Endodermal cell (in vitro differentiated cells): Measurements from ENCODE around the gene PCCA. TPM values are rescaled to one million over a fixed set of nuclear protein-coding genes. Genes with fewer than 3 reads are reported as not detected.

Source experiments
- DNase-seq: peaks from one replicate; pipeline ENCODE4 v3.0.0-alpha.2; 2017
- H3K27ac ChIP-seq: 2 replicates; pipeline ENCODE4 v1.5.1; 2013; ENCODE audit warnings: mild to moderate bottlenecking, low read depth, low read length, moderate library complexity
- H3K27me3 ChIP-seq: 2 replicates; pipeline ENCODE4 v1.6.1; 2013; ENCODE audit warnings: mild to moderate bottlenecking, low read length, moderate library complexity; ENCODE audit not compliant: insufficient read depth, control insufficient read depth, poor library complexity, severe bottlenecking
- H3K36me3 ChIP-seq: 2 replicates; pipeline ENCODE4 v1.7.0; 2013; ENCODE audit warnings: mild to moderate bottlenecking, low read length, moderate library complexity; ENCODE audit not compliant: control insufficient read depth, insufficient read depth
- H3K4me1 ChIP-seq: one replicate; pipeline ENCODE4 v1.7.0; 2013; ENCODE audit warnings: low read length; ENCODE audit not compliant: control insufficient read depth, insufficient read depth
- H3K4me3 ChIP-seq: 2 replicates; pipeline ENCODE4 v1.5.1; 2013; ENCODE audit warnings: mild to moderate bottlenecking, low read length, moderate library complexity
- H3K9ac ChIP-seq: 2 replicates; pipeline ENCODE4 v1.6.1; 2013; ENCODE audit warnings: mild to moderate bottlenecking, low read length, moderate library complexity; ENCODE audit not compliant: poor library complexity, severe bottlenecking; ENCODE audit errors: extremely low read depth
- H3K9me3 ChIP-seq: 2 replicates; pipeline ENCODE4 v1.6.1; 2013; ENCODE audit warnings: mild to moderate bottlenecking, low read length, moderate library complexity; ENCODE audit not compliant: control insufficient read depth
- H3K27ac Mint-ChIP-seq: 2 replicates; pipeline ENCODE4 v1.8.0; 2020; ENCODE audit warnings: mixed read lengths
- H3K27me3 Mint-ChIP-seq: 2 replicates; pipeline ENCODE4 v1.8.0; 2021; ENCODE audit warnings: mild to moderate bottlenecking, mixed read lengths; ENCODE audit not compliant: insufficient read depth
- H3K36me3 Mint-ChIP-seq: 2 replicates; pipeline ENCODE4 v1.8.0; 2020; ENCODE audit warnings: low read depth, mixed read lengths
- H3K4me1 Mint-ChIP-seq: 2 replicates; pipeline ENCODE4 v1.8.0; 2020; ENCODE audit warnings: mixed read lengths
- H3K4me3 Mint-ChIP-seq: 2 replicates; pipeline ENCODE4 v1.8.0; 2020; ENCODE audit warnings: mild to moderate bottlenecking, moderate library complexity, mixed read lengths
- H3K9me3 Mint-ChIP-seq: 2 replicates; pipeline ENCODE4 v1.8.0; 2020; ENCODE audit warnings: mild to moderate bottlenecking, mixed read lengths
- WGBS, 2 experiments: methylation state at CpG; one replicate each; pipeline versions ENCODE4 v1.1.5 to v1.1.7; 2013; ENCODE audit warnings: missing lambda C conversion rate in 2 of 2, mixed read lengths in 1 of 2; ENCODE audit not compliant: insufficient coverage in 1 of 2, insufficient read length in 1 of 2; 5-methylcytosine and 5-hydroxymethylcytosine counted together
- total RNA-seq, 2 donors: library from RNA; stranded (reverse); fragmentation: NEBNext Ultra II Directional in 1 of 2; extraction: Animal tissue kit (Norgen Biotek cat#: 25700) in 1 of 2; gene quantifications; 2 replicates in 1 of 2; 3 replicates in 1 of 2; pipeline ENCODE4 v1.2.1, GENCODE V29; 2021
- TF ChIP-seq, protein P1 (sequence below): fragments of 200-600 bp; sonication (generic); conservative IDR thresholded peaks from 2 replicates; pipeline ENCODE4 v1.5.0; 2021; ENCODE audit warnings: antibody characterized with exemption, mild to moderate bottlenecking

PCCA gene
- total RNA-seq, 2 donors from 2014 or later, result 60.2 to 67.2 TPM

DNA sequence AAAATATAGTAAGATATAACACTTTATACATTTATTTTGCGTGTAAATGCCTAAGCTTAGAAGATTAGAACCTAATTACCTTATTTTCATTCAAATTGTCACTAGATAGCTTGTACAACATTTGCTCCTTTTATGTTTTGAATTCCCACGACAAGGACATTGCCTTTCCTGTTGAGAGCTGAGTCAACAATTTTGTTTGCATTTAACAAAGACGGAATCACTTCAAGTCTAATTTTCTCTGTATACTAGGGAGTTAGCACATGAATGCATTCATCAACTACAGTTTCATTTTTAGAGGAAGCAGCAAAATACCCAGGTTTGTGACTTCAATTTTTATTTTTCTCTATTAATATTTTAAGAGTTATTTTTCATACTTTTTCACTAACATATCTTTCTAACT, 48.7 kb upstream of the PCCA start:
- H3K9me3 Mint-ChIP-seq, result peaks cover 2% of the 10 kb centered on the region
- H3K4me1 ChIP-seq, result no peaks in the 10 kb centered on the region
- no peak overlapping the region for H3K9ac ChIP-seq
- H3K27me3 ChIP-seq, result no peaks in the 10 kb centered on the region
- H3K27me3 Mint-ChIP-seq, result no peaks in the 10 kb centered on the region
- H3K9me3 ChIP-seq, result no peaks in the 10 kb centered on the region
- WGBS, 2 experiments, result 49 to 59% methylated on average over 2 to 3 of the region's 3 CpGs
- no peak overlapping the region for H3K4me3 ChIP-seq
- H3K27ac ChIP-seq, result no peak overlapping the region
- no peak for DNase-seq
- H3K36me3 Mint-ChIP-seq, result no peaks in the 10 kb centered on the region
- H3K4me1 Mint-ChIP-seq, result peaks cover 4% of the 10 kb centered on the region
- H3K36me3 ChIP-seq, result no peaks in the 10 kb centered on the region
- no peak overlapping the region for H3K27ac Mint-ChIP-seq
- H3K4me3 Mint-ChIP-seq, result no peak overlapping the region
- TF ChIP-seq, protein P1, sequence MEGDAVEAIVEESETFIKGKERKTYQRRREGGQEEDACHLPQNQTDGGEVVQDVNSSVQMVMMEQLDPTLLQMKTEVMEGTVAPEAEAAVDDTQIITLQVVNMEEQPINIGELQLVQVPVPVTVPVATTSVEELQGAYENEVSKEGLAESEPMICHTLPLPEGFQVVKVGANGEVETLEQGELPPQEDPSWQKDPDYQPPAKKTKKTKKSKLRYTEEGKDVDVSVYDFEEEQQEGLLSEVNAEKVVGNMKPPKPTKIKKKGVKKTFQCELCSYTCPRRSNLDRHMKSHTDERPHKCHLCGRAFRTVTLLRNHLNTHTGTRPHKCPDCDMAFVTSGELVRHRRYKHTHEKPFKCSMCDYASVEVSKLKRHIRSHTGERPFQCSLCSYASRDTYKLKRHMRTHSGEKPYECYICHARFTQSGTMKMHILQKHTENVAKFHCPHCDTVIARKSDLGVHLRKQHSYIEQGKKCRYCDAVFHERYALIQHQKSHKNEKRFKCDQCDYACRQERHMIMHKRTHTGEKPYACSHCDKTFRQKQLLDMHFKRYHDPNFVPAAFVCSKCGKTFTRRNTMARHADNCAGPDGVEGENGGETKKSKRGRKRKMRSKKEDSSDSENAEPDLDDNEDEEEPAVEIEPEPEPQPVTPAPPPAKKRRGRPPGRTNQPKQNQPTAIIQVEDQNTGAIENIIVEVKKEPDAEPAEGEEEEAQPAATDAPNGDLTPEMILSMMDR, result no peak

DNA sequence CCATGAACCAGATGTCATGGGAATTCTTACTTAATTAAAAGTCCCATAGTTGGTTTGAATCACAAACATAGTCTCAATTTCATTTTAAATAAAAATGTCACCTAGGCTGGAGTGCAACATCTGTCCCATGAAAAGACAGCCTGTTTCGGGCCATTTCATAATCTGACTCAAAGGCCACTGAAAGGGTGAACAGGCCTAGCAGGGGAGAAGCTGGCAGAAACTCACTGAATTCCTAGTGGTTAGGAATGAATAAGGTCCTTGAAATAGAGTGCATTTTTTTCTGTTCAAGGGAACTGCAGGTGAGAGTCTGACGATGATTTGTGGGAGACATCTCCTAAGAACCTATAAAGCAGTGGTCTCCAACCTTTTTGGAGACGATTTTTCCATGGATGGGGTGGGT, 44.0 kb upstream of the PCCA start:
- 86 to 100% methylated on average over 3 of the region's 3 CpGs for WGBS, 2 experiments
- H3K4me1 Mint-ChIP-seq, result peaks cover 12% of the 10 kb centered on the region
- Histone ChIP-seq H3K36me3 (no peaks in the 10 kb centered on the region), H3K9ac (no peak overlapping the region), H3K4me1 (no peaks in the 10 kb centered on the region), H3K4me3 (no peak overlapping the region), H3K27me3 (no peaks in the 10 kb centered on the region), H3K9me3 (no peaks in the 10 kb centered on the region), H3K27ac (no peak overlapping the region)
- H3K27me3 Mint-ChIP-seq, result no peaks in the 10 kb centered on the region
- peaks cover 2% of the 10 kb centered on the region for H3K9me3 Mint-ChIP-seq
- TF ChIP-seq, protein P1, result no peak
- H3K27ac Mint-ChIP-seq, result no peak overlapping the region
- H3K4me3 Mint-ChIP-seq, result no peak overlapping the region
- H3K36me3 Mint-ChIP-seq, result no peaks in the 10 kb centered on the region
- DNase-seq, result no peak

DNA sequence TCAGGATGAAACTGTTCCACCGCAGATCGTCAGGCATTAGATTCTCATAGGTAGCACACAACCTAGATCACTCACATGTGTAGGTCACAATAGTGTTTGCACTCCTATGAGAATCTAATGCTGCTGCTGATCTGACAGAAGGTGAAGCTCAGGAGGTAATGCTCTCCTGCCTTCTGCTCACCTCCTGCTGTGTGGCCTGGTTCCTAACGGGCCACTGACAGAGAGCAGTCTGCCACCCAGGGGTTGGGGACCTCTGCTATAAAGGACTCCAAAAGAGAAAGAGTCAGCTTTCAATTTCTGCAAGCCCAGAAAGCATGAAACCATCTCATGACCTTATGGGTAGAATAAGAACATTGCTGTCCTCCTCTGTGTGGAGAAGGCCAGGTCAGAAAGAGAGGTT, 43.5 kb upstream of the PCCA start:
- TF ChIP-seq, protein P1, result no peak
- H3K36me3 Mint-ChIP-seq, result no peaks in the 10 kb centered on the region

More for the DNA sequence above, 43.5 kb upstream of the PCCA start:
- no peak for DNase-seq
- Mint-ChIP-seq H3K9me3 (peaks cover 2% of the 10 kb centered on the region), H3K4me1 (peaks cover 10% of the 10 kb centered on the region), H3K27me3 (no peaks in the 10 kb centered on the region), H3K4me3 (no peak overlapping the region), H3K27ac (no peak overlapping the region)
- H3K9me3 ChIP-seq, result no peaks in the 10 kb centered on the region
- H3K27me3 ChIP-seq, result no peaks in the 10 kb centered on the region
- WGBS, 2 experiments, result 89 to 91% methylated on average over 3 of the region's 3 CpGs
- no peaks in the 10 kb centered on the region for H3K4me1 ChIP-seq
- H3K36me3 ChIP-seq, result no peaks in the 10 kb centered on the region
- no peak overlapping the region for H3K4me3 ChIP-seq
- H3K27ac ChIP-seq, result no peak overlapping the region
- H3K9ac ChIP-seq, result no peak overlapping the region
